ENCODE measurements around the gene JHY.

GRCh38 chr11:122874991-122875390 is 7.6 kb upstream of the JHY start:
- TF ChIP-seq CTCF (IDR thresholded peaks at IDR 0.05; ENCODE audit: low read depth, low read length) (no peak), EZH2phosphoT487 (IDR thresholded peaks at IDR 0.05; ENCODE audit: low read depth) (no peak)
